Hepatocyte (in vitro differentiated cells): Measurements from ENCODE around the gene PTPRN2.

Experiments
- CTCF ChIP-seq: fragments of 200-600 bp; sonication (generic); IDR thresholded peaks from 2 replicates; pipeline ENCODE4 v1.5.1; 2016; ENCODE audit warnings: antibody characterized with exemption, mild to moderate bottlenecking; ENCODE audit not compliant: poor library complexity
- EZH2 ChIP-seq: fragments of 200-600 bp; sonication (generic); IDR thresholded peaks from 2 replicates; pipeline ENCODE4 v1.6.1; 2016; ENCODE audit warnings: antibody characterized with exemption, mild to moderate bottlenecking, borderline replicate concordance
- EZH2phosphoT487 ChIP-seq: fragments of 200-600 bp; sonication (generic); IDR thresholded peaks from one replicate; pipeline ENCODE4 v1.6.1; 2018; ENCODE audit warnings: antibody characterized with exemption, mild to moderate bottlenecking, low read depth, moderate library complexity; ENCODE audit not compliant: unreplicated experiment, severe bottlenecking

GRCh38 chr7:157537056-157537455, 1050.6 kb downstream of the PTPRN2 start:
- TF ChIP-seq EZH2 (no peak), CTCF (no peak), EZH2phosphoT487 (no peak)
